Caco-2 (cell line): ENCODE measurements around the gene HDHD5. TPM values are rescaled to one million over a fixed set of nuclear protein-coding genes. Genes with fewer than 3 reads are reported as not detected.

Source experiments
- BruUV-seq: library from RNA; stranded (reverse); fragments of 400-500 nt; replicated peaks from 2 replicates; lab custom pipeline; 2021; lab: Mats Ljungman, UMichigan
- CTCF ChIA-PET: fragments of 300-600 bp; sonication (Branson Sonifier 250); formaldehyde crosslinking; loops from one replicate; lab custom pipeline; 2022; ENCODE audit warnings: antibody characterized with exemption; lab: Charles Lee
- POLR2A ChIA-PET: fragments of 300-600 bp; sonication (Branson Sonifier 250); formaldehyde crosslinking; loops from one replicate; lab custom pipeline; 2022; ENCODE audit warnings: antibody characterized with exemption; lab: Charles Lee
- DNase-seq, 2 experiments: peaks; one replicate each; pipeline versions ENCODE4 v3.0.0 to v3.0.0-alpha.2; 2020 to 2022
- H3K27me3 ChIP-seq: replicated peaks from 2 replicates; pipeline ENCODE4 v1.6.0; 2011; ENCODE audit warnings: low read length; ENCODE audit not compliant: control insufficient read depth, insufficient read depth
- H3K36me3 ChIP-seq: 2 replicates; pipeline ENCODE4 v1.5.1; 2011; ENCODE audit warnings: low read length; ENCODE audit not compliant: control insufficient read depth, insufficient read depth
- H3K4me1 ChIP-seq: fragments of 250-450 bp; sonication (Bioruptor Pico); 2 replicates; pipeline ENCODE4 v1.5.1; 2020; ENCODE audit warnings: mild to moderate bottlenecking
- H3K4me3 ChIP-seq: 2 replicates; pipeline ENCODE4 v1.5.1; 2011; ENCODE audit warnings: low read depth, mild to moderate bottlenecking, control low read depth, low read length
- H3K9me3 ChIP-seq: fragments of 250-450 bp; sonication (Bioruptor Pico); 2 replicates; pipeline ENCODE4 v1.5.1; 2020; ENCODE audit warnings: mild to moderate bottlenecking, moderate library complexity
- H3K27ac Mint-ChIP-seq: one replicate; pipeline ENCODE4 v1.8.0; 2022; ENCODE audit warnings: mixed read lengths; ENCODE audit not compliant: unreplicated experiment
- H3K27me3 Mint-ChIP-seq: one replicate; pipeline ENCODE4 v1.8.0; 2022; ENCODE audit warnings: mixed read lengths; ENCODE audit not compliant: insufficient read depth, unreplicated experiment
- H3K36me3 Mint-ChIP-seq: one replicate; pipeline ENCODE4 v1.8.0; 2022; ENCODE audit warnings: mild to moderate bottlenecking, mixed read lengths; ENCODE audit not compliant: insufficient read depth, unreplicated experiment
- H3K4me1 Mint-ChIP-seq: one replicate; pipeline ENCODE4 v1.8.0; 2022; ENCODE audit warnings: low read depth, mixed read lengths; ENCODE audit not compliant: unreplicated experiment
- H3K4me3 Mint-ChIP-seq: one replicate; pipeline ENCODE4 v1.8.0; 2022; ENCODE audit warnings: mild to moderate bottlenecking, moderate library complexity, mixed read lengths; ENCODE audit not compliant: unreplicated experiment
- H3K9me3 Mint-ChIP-seq: one replicate; pipeline ENCODE4 v1.8.0; 2022; ENCODE audit warnings: mixed read lengths; ENCODE audit not compliant: unreplicated experiment
- CTCF ChIP-seq, 2 experiments: fragments of 200-600 bp in 1 of 2; IDR thresholded peaks; 1 replicate in 1 of 2; 2 replicates in 1 of 2; pipeline versions ENCODE4 v1.5.1 to v1.8.0; 2011 to 2022; ENCODE audit warnings: antibody characterized with exemption in 1 of 2, control low read depth in 1 of 2, inconsistent platforms in 1 of 2, low read depth in 1 of 2, low read length in 1 of 2, mild to moderate bottlenecking in 1 of 2, moderate library complexity in 1 of 2; ENCODE audit not compliant: insufficient read depth in 1 of 2, severe bottlenecking in 1 of 2, unreplicated experiment in 1 of 2
- intact Hi-C: fragments of 100-400 bp; cut with micrococcal nuclease; formaldehyde crosslinking; loops from one replicate; pipeline ENCODE4 v1.10.0; 2022; ENCODE audit not compliant: unreplicated experiment
- total RNA-seq: library from RNA; stranded (reverse); gene quantifications from 2 replicates; pipeline ENCODE4 v1.2.3, GENCODE V29; 2022

The HDHD5 gene
- total RNA-seq, 1 experiment from 2014 or later = 57.0 TPM

DNA sequence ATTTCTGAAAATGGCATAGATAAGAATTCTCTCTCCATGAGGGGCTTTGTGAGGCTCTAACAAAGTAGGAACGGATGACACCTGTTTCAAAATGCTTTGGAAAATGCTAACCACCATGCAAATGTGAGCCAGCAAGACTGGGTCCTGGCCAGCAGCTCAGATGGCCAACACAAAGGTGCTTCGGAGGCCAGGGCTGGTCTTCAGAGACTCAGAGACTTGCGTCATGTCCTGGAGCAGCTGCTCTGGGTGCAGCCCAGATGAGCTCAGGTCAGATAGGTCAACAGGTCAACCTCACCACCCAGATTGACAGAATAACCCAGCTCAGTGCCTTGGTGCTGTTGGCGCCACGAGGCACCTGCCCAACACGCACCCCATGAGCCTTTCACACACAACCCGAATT lies 25.9 kb downstream of the HDHD5 start:
- no peak overlapping the region for H3K4me3 Mint-ChIP-seq
- no peak overlapping the region for H3K4me3 ChIP-seq
- no peaks in the 10 kb centered on the region for H3K9me3 ChIP-seq
- no peak for TF ChIP-seq CTCF (IDR thresholded peaks at IDR 0.05; ENCODE audit: insufficient read depth in 1 of 2, low read depth in 1 of 2, low read length in 1 of 2, severe bottlenecking in 1 of 2, unreplicated experiment in 1 of 2)
- intact Hi-C loops = no loop called here
- no peaks in the 10 kb centered on the region for H3K27me3 Mint-ChIP-seq
- no peaks in the 10 kb centered on the region for H3K4me1 ChIP-seq
- POLR2A ChIA-PET = no interaction called here
- H3K4me1 Mint-ChIP-seq = no peaks in the 10 kb centered on the region
- peak in 1 of 2 experiments; percentile 7 for DNase-seq
- H3K27ac Mint-ChIP-seq = no peak overlapping the region
- no peaks in the 10 kb centered on the region for H3K27me3 ChIP-seq
- BruUV-seq = no TSS peak
- CTCF ChIA-PET = interaction anchor here (0.6 kb wide), 1 partner anchor 11 kb away, joined by 3 read pairs; no protein-coding TSS in a partner anchor
- H3K36me3 Mint-ChIP-seq = peaks cover 4% of the 10 kb centered on the region
- H3K36me3 ChIP-seq = no peaks in the 10 kb centered on the region
- no peaks in the 10 kb centered on the region for H3K9me3 Mint-ChIP-seq

DNA sequence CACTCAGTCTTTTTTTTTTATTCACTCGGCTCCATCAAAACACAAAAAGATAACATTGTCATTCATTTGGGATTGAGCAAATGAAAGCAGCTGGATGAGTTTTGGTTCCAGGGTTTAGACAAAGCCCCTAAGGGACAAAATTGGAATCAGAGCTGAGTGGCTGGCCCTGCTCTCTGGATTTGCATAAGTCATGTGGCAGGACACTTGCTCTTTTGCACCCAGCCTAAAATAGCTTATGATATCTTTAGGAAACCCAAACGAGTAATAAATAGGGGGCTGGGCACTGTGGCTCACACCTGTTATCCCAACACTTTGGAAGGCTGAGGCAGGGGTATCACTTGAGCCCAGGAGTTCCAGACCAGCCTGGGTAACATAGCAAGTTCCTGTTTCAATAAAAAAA lies 27.0 kb downstream of the HDHD5 start:
- intact Hi-C loops = no loop called here
- H3K36me3 Mint-ChIP-seq = peaks cover 4% of the 10 kb centered on the region
- H3K4me3 ChIP-seq = no peak overlapping the region
- BruUV-seq = no TSS peak
- no peak overlapping the region for H3K4me3 Mint-ChIP-seq
- ChIA-PET CTCF (interaction anchor here (0.8 kb wide), 1 partner anchor 58 kb away, joined by 3 read pairs; no protein-coding TSS in a partner anchor), POLR2A (no interaction called here)
- TF ChIP-seq CTCF (IDR thresholded peaks at IDR 0.05; ENCODE audit: insufficient read depth in 1 of 2, low read depth in 1 of 2, low read length in 1 of 2, severe bottlenecking in 1 of 2, unreplicated experiment in 1 of 2) = no peak
- no peaks in the 10 kb centered on the region for H3K4me1 Mint-ChIP-seq
- no peak overlapping the region for H3K27ac Mint-ChIP-seq
- H3K4me1 ChIP-seq = no peaks in the 10 kb centered on the region
- no peaks in the 10 kb centered on the region for H3K9me3 Mint-ChIP-seq
- H3K27me3 Mint-ChIP-seq = no peaks in the 10 kb centered on the region
- H3K9me3 ChIP-seq = no peaks in the 10 kb centered on the region
- no peaks in the 10 kb centered on the region for H3K36me3 ChIP-seq
- no peak for DNase-seq
- H3K27me3 ChIP-seq = no peaks in the 10 kb centered on the region

DNA sequence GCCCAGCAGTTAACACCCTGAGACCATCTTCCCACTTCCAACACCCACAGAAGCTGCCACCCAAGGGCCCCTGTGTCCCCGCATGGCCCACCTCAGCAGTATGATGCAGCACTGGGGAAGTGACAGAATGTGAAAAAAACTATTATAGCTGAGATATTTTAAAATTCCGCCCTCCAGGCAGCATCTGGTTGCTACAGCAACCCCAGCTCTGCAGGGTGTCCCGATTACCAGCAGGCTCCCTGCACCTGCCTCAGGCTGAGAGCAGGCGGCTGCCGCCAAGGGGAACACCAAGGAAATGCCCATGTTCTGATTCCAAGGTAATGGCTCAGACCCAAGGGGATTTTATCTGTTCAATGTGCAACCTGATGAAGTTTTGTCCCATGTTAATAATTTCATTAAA lies 27.4 kb downstream of the HDHD5 start:
- H3K36me3 Mint-ChIP-seq = peaks cover 4% of the 10 kb centered on the region
- H3K36me3 ChIP-seq = no peaks in the 10 kb centered on the region
- POLR2A ChIA-PET = no interaction called here
- H3K4me3 Mint-ChIP-seq = no peak overlapping the region
- H3K4me1 Mint-ChIP-seq = no peaks in the 10 kb centered on the region
- no peaks in the 10 kb centered on the region for H3K9me3 Mint-ChIP-seq
- CTCF ChIA-PET = no interaction called here
- no peaks in the 10 kb centered on the region for H3K9me3 ChIP-seq
- peak in 1 of 2 experiments; percentile 10 for DNase-seq
- H3K27ac Mint-ChIP-seq = no peak overlapping the region
- no peaks in the 10 kb centered on the region for H3K27me3 ChIP-seq
- H3K4me1 ChIP-seq = no peaks in the 10 kb centered on the region
- H3K27me3 Mint-ChIP-seq = no peaks in the 10 kb centered on the region
- intact Hi-C loops = no loop called here
- TF ChIP-seq CTCF (IDR thresholded peaks at IDR 0.05; ENCODE audit: insufficient read depth in 1 of 2, low read depth in 1 of 2, low read length in 1 of 2, severe bottlenecking in 1 of 2, unreplicated experiment in 1 of 2) = no peak
- H3K4me3 ChIP-seq = no peak overlapping the region
- BruUV-seq = no TSS peak
